H1 (cell line): ENCODE measurements around the gene PCNX3. TPM values are rescaled to one million over a fixed set of nuclear protein-coding genes. Genes with fewer than 3 reads are reported as not detected.

Source experiments
- CTCF ChIA-PET: fragments of 300-600 bp; sonication (Branson Sonifier 250); formaldehyde crosslinking; loops from one replicate; lab custom pipeline; 2021; ENCODE audit not compliant: partially characterized antibody; lab: Charles Lee
- POLR2A ChIA-PET: fragments of 300-600 bp; sonication (Branson Sonifier 250); formaldehyde crosslinking; loops from one replicate; lab custom pipeline; 2021; ENCODE audit warnings: inconsistent platforms; ENCODE audit not compliant: partially characterized antibody; lab: Charles Lee
- DNase-seq, 2 experiments: peaks; one replicate each; pipeline versions ENCODE4 v3.0.0 to v3.0.0-alpha.2; 2010 to 2022; ENCODE audit warnings: low spot score in 2 of 2, low read depth in 1 of 2, mixed read lengths in 1 of 2
- FAIRE-seq: peaks from 2 replicates; lab custom pipeline; 2011; peaks lifted over from hg19 to GRCh38; lab: Jason Lieb, UNC
- H2AFZ ChIP-seq: 2 replicates; pipeline ENCODE4 v1.8.1; 2012; ENCODE audit warnings: low read length, inconsistent platforms
- H2AK5ac ChIP-seq: 2 replicates; pipeline ENCODE4 v1.6.1; 2013; ENCODE audit warnings: low read depth, low read length
- H2BK120ac ChIP-seq: replicated peaks from 2 replicates; pipeline ENCODE3; 2013; ENCODE audit warnings: low read depth, low read length, inconsistent platforms
- H2BK12ac ChIP-seq: 2 replicates; pipeline ENCODE4 v1.6.1; 2013; ENCODE audit warnings: low read depth, low read length
- H2BK15ac ChIP-seq: 2 replicates; pipeline ENCODE4 v1.6.1; 2013; ENCODE audit warnings: low read length
- H2BK20ac ChIP-seq: 2 replicates; pipeline ENCODE4 v1.6.1; 2013; ENCODE audit warnings: low read length
- H2BK5ac ChIP-seq: 2 replicates; pipeline ENCODE4 v1.6.1; 2013; ENCODE audit warnings: low read depth, low read length
- H3K14ac ChIP-seq: 2 replicates; pipeline ENCODE4 v1.6.1; 2013; ENCODE audit warnings: inconsistent platforms; ENCODE audit not compliant: insufficient read length
- H3K18ac ChIP-seq: 2 replicates; pipeline ENCODE4 v1.6.1; 2013; ENCODE audit warnings: low read length; ENCODE audit errors: extremely low read depth
- H3K23ac ChIP-seq: 2 replicates; pipeline ENCODE4 v1.6.1; 2013; ENCODE audit warnings: inconsistent platforms; ENCODE audit not compliant: insufficient read length
- H3K23me2 ChIP-seq: 2 replicates; pipeline ENCODE4 v1.6.1; 2013; ENCODE audit warnings: low read depth, low read length
- H3K27ac ChIP-seq: 2 replicates; pipeline ENCODE4 v1.6.1; 2011; ENCODE audit warnings: low read depth, low read length, inconsistent platforms
- H3K27me3 ChIP-seq, 4 experiments: replicated peaks in 1 of 4; 1 replicate in 1 of 4; 2 replicates in 3 of 4; pipeline versions ENCODE4 v1.6.1 to v1.8.1; 2011 to 2013; ENCODE audit warnings: low read length in 3 of 4, mild to moderate bottlenecking in 3 of 4, inconsistent platforms in 2 of 4, mixed read lengths in 2 of 4, moderate library complexity in 1 of 4; ENCODE audit not compliant: control insufficient read depth in 3 of 4, insufficient read depth in 3 of 4; ENCODE audit errors: extremely low read depth in 1 of 4
- H3K36me3 ChIP-seq, 4 experiments: 2 replicates each; pipeline versions ENCODE4 v1.6.1 to v1.8.1; 2011 to 2013; ENCODE audit warnings: mild to moderate bottlenecking in 4 of 4, low read length in 3 of 4, moderate library complexity in 2 of 4, control low read depth in 1 of 4, inconsistent platforms in 1 of 4; ENCODE audit not compliant: insufficient read depth in 4 of 4, control insufficient read depth in 2 of 4
- H3K4ac ChIP-seq: replicated peaks from 2 replicates; pipeline ENCODE3; 2013; ENCODE audit warnings: low read length, low read depth, mixed read lengths, inconsistent platforms; ENCODE audit not compliant: insufficient read length
- H3K4me1 ChIP-seq, 4 experiments: replicated peaks in 1 of 4; 1 replicate in 1 of 4; 2 replicates in 3 of 4; pipeline versions ENCODE4 v1.6.1 to v1.8.1; 2011 to 2013; ENCODE audit warnings: low read length in 3 of 4, inconsistent platforms in 2 of 4, mixed read lengths in 1 of 4; ENCODE audit not compliant: insufficient read depth in 4 of 4, control insufficient read depth in 3 of 4
- H3K4me2 ChIP-seq, 2 experiments: 2 replicates each; pipeline versions ENCODE4 v1.6.1 to v1.8.1; 2011 to 2013; ENCODE audit warnings: low read depth in 2 of 2, low read length in 2 of 2, control low read depth in 1 of 2, inconsistent platforms in 1 of 2, mild to moderate bottlenecking in 1 of 2; ENCODE audit not compliant: insufficient read depth in 1 of 2
- H3K4me3 ChIP-seq, 4 experiments: fragments of 200-600, 300-600 bp in 1 of 4; sonication (generic), shearing (Covaris generic), sonication (Bioruptor Twin) in 1 of 4; 2 replicates each; pipeline versions ENCODE4 v1.5.1 to v1.8.1; 2011 to 2016; ENCODE audit warnings: low read length in 4 of 4, low read depth in 3 of 4, control low read depth in 2 of 4, inconsistent platforms in 2 of 4, mild to moderate bottlenecking in 2 of 4, mixed read lengths in 1 of 4, moderate library complexity in 1 of 4; ENCODE audit not compliant: insufficient read depth in 2 of 4; ENCODE audit errors: extremely low read depth in 1 of 4
- H3K56ac ChIP-seq: replicated peaks from 2 replicates; pipeline ENCODE3; 2013; ENCODE audit warnings: low read depth, mild to moderate bottlenecking, mixed read lengths, low read length, inconsistent platforms; ENCODE audit not compliant: insufficient read length
- H3K79me1 ChIP-seq: 2 replicates; pipeline ENCODE4 v1.6.1; 2013; ENCODE audit warnings: low read depth, low read length, control low read depth
- H3K79me2 ChIP-seq, 2 experiments: 2 replicates each; pipeline versions ENCODE4 v1.6.1 to v1.8.1; 2012 to 2013; ENCODE audit warnings: low read length in 2 of 2, mild to moderate bottlenecking in 2 of 2, inconsistent platforms in 1 of 2; ENCODE audit not compliant: insufficient read depth in 2 of 2, control insufficient read depth in 1 of 2
- H3K9ac ChIP-seq, 4 experiments: replicated peaks in 1 of 4; 1 replicate in 1 of 4; 2 replicates in 3 of 4; pipeline versions ENCODE4 v1.6.1 to v1.8.1; 2011 to 2013; ENCODE audit warnings: low read depth in 3 of 4, low read length in 3 of 4, control low read depth in 2 of 4, mild to moderate bottlenecking in 2 of 4, moderate library complexity in 2 of 4, inconsistent platforms in 1 of 4; ENCODE audit errors: extremely low read depth in 1 of 4
- H3K9me3 ChIP-seq, 2 experiments: 2 replicates each; pipeline versions ENCODE4 v1.6.1 to v1.8.1; 2012 to 2013; ENCODE audit warnings: mild to moderate bottlenecking in 2 of 2, moderate library complexity in 2 of 2, control low read depth in 1 of 2, inconsistent platforms in 1 of 2, low read depth in 1 of 2, low read length in 1 of 2, mixed read lengths in 1 of 2; ENCODE audit not compliant: insufficient read depth in 2 of 2
- H4K20me1 ChIP-seq, 2 experiments: replicated peaks in 1 of 2; 2 replicates each; pipeline versions ENCODE3 to v1.8.1; 2011 to 2013; ENCODE audit warnings: inconsistent platforms in 2 of 2, low read length in 2 of 2, mild to moderate bottlenecking in 1 of 2; ENCODE audit not compliant: insufficient read depth in 2 of 2, control insufficient read depth in 1 of 2
- H4K5ac ChIP-seq: 2 replicates; pipeline ENCODE4 v1.6.1; 2013; ENCODE audit warnings: low read length, low read depth, mixed read lengths, inconsistent platforms; ENCODE audit not compliant: insufficient read length
- H4K8ac ChIP-seq: 2 replicates; pipeline ENCODE4 v1.8.0; 2013; ENCODE audit warnings: mild to moderate bottlenecking, moderate library complexity, low read length, inconsistent platforms; ENCODE audit not compliant: insufficient read depth; ENCODE audit errors: extremely low read depth
- H4K91ac ChIP-seq: replicated peaks from 2 replicates; pipeline ENCODE3; 2013; ENCODE audit warnings: low read length, mixed read lengths, inconsistent platforms; ENCODE audit not compliant: insufficient read length
- ATF2 ChIP-seq: IDR thresholded peaks from 2 replicates; pipeline ENCODE4 v1.6.1; 2012; ENCODE audit warnings: low read length, inconsistent platforms
- BCL11A ChIP-seq, 2 experiments: IDR thresholded peaks; one replicate each; pipeline ENCODE4 v1.6.1; 2011; ENCODE audit warnings: low read depth in 2 of 2, low read length in 2 of 2, mild to moderate bottlenecking in 2 of 2
- CBX5 ChIP-seq: fragments of 300-800, 300-1000 bp; sonication (generic); IDR thresholded peaks from 2 replicates; pipeline ENCODE4 v1.7.1; 2016; ENCODE audit warnings: antibody characterized with exemption, low read length, low read depth
- CEBPB ChIP-seq: IDR thresholded peaks from 2 replicates; pipeline ENCODE4 v1.6.1; 2012; ENCODE audit warnings: low read depth, low read length
- HDAC6 ChIP-seq: IDR thresholded peaks from one replicate; pipeline ENCODE4 v1.7.1; 2012; ENCODE audit warnings: low read depth, mild to moderate bottlenecking, inconsistent platforms, low read length, moderate library complexity
- JUND ChIP-seq: IDR thresholded peaks from 2 replicates; pipeline ENCODE4 v1.6.1; 2011; ENCODE audit warnings: mild to moderate bottlenecking, improper control_type of control experiment, low read length
- KDM5A ChIP-seq: fragments of 200-600 bp; IDR thresholded peaks from 2 replicates; pipeline ENCODE4 v1.7.1; 2012; ENCODE audit warnings: mild to moderate bottlenecking, low read length, inconsistent platforms, mixed read lengths
- SAP30 ChIP-seq: fragments of 300-600 bp; sonication (generic); IDR thresholded peaks from 2 replicates; pipeline ENCODE4 v1.7.1; 2012; ENCODE audit warnings: low read length, moderate library complexity, mild to moderate bottlenecking, inconsistent platforms; ENCODE audit not compliant: insufficient read depth, insufficient replicate concordance
- TAF7 ChIP-seq: optimal IDR thresholded peaks from 2 replicates; pipeline ENCODE3; 2011; ENCODE audit warnings: low read depth, mild to moderate bottlenecking, inconsistent platforms, low read length, moderate library complexity, borderline replicate concordance
- ZNF274 ChIP-seq: IDR thresholded peaks from 2 replicates; pipeline ENCODE4 v1.7.0; 2012; ENCODE audit warnings: low read length, borderline replicate concordance; ENCODE audit errors: extremely low read depth
- WGBS, 2 experiments: shearing (Covaris generic) in 1 of 2; methylation state at CpG; one replicate each; pipeline versions ENCODE4 v1.1.6 to v1.1.7; 2013 to 2015; ENCODE audit warnings: low lambda C conversion rate in 2 of 2, mixed read lengths in 2 of 2, inconsistent platforms in 1 of 2, low coverage in 1 of 2, missing lambda C conversion rate in 1 of 2; ENCODE audit not compliant: insufficient replicate concordance in 2 of 2, insufficient coverage in 1 of 2, insufficient read length in 1 of 2; ENCODE audit errors: extremely low coverage in 1 of 2, missing lambda C conversion rate in 1 of 2; 5-methylcytosine and 5-hydroxymethylcytosine counted together
- polyA plus RNA-seq, 7 experiments: library from polyadenylated mRNA; depleted of rRNA in 3 of 7; stranded (reverse) in 5 of 7; unstranded in 2 of 7; fragments of >200 nt in 5 of 7; fragments of 200-250 nt in 2 of 7; gene quantifications; 1 replicate in 5 of 7; 2 replicates in 1 of 7; 4 replicates in 1 of 7; pipeline versions ENCODE4 v1.2.1 to v1.2.3, GENCODE V29; 2011 to 2013; ENCODE audit warnings: missing spikeins in 2 of 7, mixed read lengths in 2 of 7
- total RNA-seq: library from RNA; stranded (reverse); fragmentation: NEBNext Ultra II Directional; extraction: Animal tissue kit (Norgen Biotek cat#: 25700); gene quantifications from 2 replicates; pipeline ENCODE4 v1.2.1, GENCODE V29; 2021
- TF ChIP-seq, protein P1 (sequence below): IDR thresholded peaks from 2 replicates; pipeline ENCODE4 v1.6.1; 2011; ENCODE audit warnings: low read depth, mild to moderate bottlenecking, low read length; ENCODE audit not compliant: insufficient read depth

PCNX3 gene
- total and polyA plus RNA-seq, 2 of the 8 experiments (the other 6 are each of a cell fraction or from before 2014, with no cell fraction given): 27.2 to 38.8 TPM

GRCh38 chr11:65595131-65595530, 20.4 kb upstream of the PCNX3 start:
- Histone ChIP-seq H4K5ac (no peak overlapping the region), H2BK120ac (no peak overlapping the region), H3K56ac (no peak overlapping the region), H4K8ac (no peak overlapping the region), H3K23me2 (peaks cover 9% of the 10 kb centered on the region; the same call in 1 of the 2 replicates), H3K4me3 (no peak overlapping the region), H2AK5ac (no peak overlapping the region), H3K4me2 (no peak overlapping the region), H4K20me1 (peaks cover 0 to 4% of the 10 kb centered on the region in 2 experiments), H3K36me3 (peaks cover 0 to 10% (median 2%) of the 10 kb centered on the region in 4 experiments; a peak in 3 of 8 replicates), H2BK5ac (no peak overlapping the region), H2BK15ac (no peak overlapping the region; the same call in 1 of the 2 replicates), H3K79me2 (no peaks in the 10 kb centered on the region), H3K27me3 (peaks cover 8 to 27% (median 19%) of the 10 kb centered on the region in 4 experiments), H3K4me1 (peaks cover 3 to 10% (median 8%) of the 10 kb centered on the region in 4 experiments), H2BK20ac (no peak overlapping the region), H3K79me1 (no peaks in the 10 kb centered on the region), H2AFZ (no peak overlapping the region), H2BK12ac (no peak overlapping the region), H3K9ac (no peak overlapping the region), H3K9me3 (no peaks in the 10 kb centered on the region), H4K91ac (no peak overlapping the region), H3K4ac (no peak overlapping the region), H3K27ac (no peak overlapping the region), H3K18ac (no peak overlapping the region), H3K14ac (no peak overlapping the region), H3K23ac (no peak overlapping the region)
- ChIA-PET POLR2A (interaction anchor here (1.2 to 6.8 kb wide), 6 partner anchors 10 to 95 kb away, joined by 3 to 41 read pairs (median 4); partner anchors contain the start of genes MAP3K11 and PCNX3), CTCF (interaction anchor here (0.6 to 12.3 kb wide), 12 partner anchors 9 to 314 kb away, joined by 3 to 227 read pairs (median 13); partner anchors contain the start of genes EHBP1L1, FAM89B and LTBP3)
- no peak for TF ChIP-seq CEBPB
- no peak for TF ChIP-seq KDM5A
- TF ChIP-seq TAF7: no peak
- TF ChIP-seq, protein P1, sequence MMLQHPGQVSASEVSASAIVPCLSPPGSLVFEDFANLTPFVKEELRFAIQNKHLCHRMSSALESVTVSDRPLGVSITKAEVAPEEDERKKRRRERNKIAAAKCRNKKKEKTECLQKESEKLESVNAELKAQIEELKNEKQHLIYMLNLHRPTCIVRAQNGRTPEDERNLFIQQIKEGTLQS: no peak
- no peak for TF ChIP-seq ZNF274
- no peak for TF ChIP-seq ATF2
- TF ChIP-seq HDAC6: no peak
- TF ChIP-seq SAP30: no peak
- TF ChIP-seq BCL11A (IDR thresholded peaks at IDR 0.05; ENCODE audit: low read depth in 2 of 2, low read length in 2 of 2): no peak
- no peak for TF ChIP-seq CBX5
- TF ChIP-seq JUND: no peak
- FAIRE-seq (no peak), DNase-seq (no peak)
- 78% methylated on average over 3 of the region's 3 CpGs; no CpG with 5 or more reads in 1 of the 2 experiments for WGBS, 2 experiments
